ENCODE results near the gene PAPOLB.

PAPOLB gene

DNA sequence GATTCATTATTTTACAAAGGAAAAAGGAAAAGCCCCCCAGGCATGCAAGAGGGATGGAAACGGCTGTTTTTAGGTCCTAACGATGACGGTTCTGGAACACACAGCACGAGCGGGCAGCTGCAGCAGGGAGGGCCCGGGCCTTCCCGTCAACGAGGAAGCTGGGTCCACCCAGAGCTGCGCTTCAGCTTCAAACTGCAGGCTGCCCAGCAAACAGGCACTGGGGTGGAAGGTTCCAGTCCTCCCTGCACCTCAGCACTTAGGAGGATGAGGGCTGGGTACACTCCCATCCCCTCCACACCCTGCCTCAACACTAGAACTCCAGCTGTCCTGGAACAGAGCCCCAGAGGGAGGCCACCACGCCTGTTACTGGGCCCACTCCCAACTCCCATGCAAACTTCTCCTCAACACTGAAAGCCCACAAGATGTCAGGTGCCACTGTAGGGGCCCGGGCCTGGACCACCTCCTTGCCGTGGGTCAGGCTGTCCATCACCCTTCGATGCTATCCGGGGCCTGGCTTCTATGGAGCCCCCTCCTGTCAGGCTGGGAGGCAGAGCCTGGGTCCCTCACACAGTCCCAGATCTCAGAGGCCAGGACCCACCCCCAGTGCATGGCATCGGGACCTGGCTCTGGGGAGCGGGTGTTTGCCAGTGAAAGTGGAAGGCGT, 33.0 kb downstream of the PAPOLB start:
- Histone ChIP-seq H4K20me1 (no peaks in the 10 kb centered on the region), H3K4me1 (peaks cover 29% of the 10 kb centered on the region), H3K4me2 (no peak overlapping the region), H3K27me3 (no peaks in the 10 kb centered on the region), H3K36me3 (peaks cover 19% of the 10 kb centered on the region), H3K27ac (no peak overlapping the region), H3K9ac (no peak overlapping the region), H3K4me3 (no peak overlapping the region), H3K9me3 (no peaks in the 10 kb centered on the region)
- TF ChIP-seq Cebpa-rat (IDR thresholded peaks at IDR 0.05) = no peak

DNA sequence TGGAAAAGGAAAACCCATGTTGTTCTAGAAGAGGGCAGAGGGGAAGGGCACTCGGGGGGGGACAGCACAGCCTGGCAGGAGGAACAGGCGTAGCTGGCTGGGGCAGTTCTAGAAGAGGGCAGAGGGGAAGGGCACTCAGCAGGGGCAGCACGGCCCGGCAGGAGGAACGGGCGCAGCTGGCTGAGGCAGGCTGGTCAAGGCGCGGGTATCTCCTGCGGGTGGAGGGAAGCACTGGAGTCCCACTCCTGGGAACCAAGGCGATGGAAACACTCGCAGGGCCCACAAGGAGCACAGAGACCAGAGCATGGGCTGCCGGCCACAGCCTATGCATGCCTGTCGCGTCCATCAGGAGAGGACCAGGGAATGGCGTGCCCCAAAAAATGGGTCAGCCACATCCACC, 36.7 kb downstream of the PAPOLB start:
- Histone ChIP-seq H4K20me1 (no peaks in the 10 kb centered on the region), H3K4me3 (no peak overlapping the region), H3K9ac (no peak overlapping the region), H3K9me3 (no peaks in the 10 kb centered on the region), H3K36me3 (peaks cover 7% of the 10 kb centered on the region), H3K4me1 (peaks cover 61% of the 10 kb centered on the region), H3K27ac (0 out of 2 replicates have a peak overlapping the region, but pooled peaks have one; percentile 35), H3K4me2 (peak overlapping the region; percentile 37), H3K27me3 (no peaks in the 10 kb centered on the region)
- TF ChIP-seq Cebpa-rat (IDR thresholded peaks at IDR 0.05) = no peak

DNA sequence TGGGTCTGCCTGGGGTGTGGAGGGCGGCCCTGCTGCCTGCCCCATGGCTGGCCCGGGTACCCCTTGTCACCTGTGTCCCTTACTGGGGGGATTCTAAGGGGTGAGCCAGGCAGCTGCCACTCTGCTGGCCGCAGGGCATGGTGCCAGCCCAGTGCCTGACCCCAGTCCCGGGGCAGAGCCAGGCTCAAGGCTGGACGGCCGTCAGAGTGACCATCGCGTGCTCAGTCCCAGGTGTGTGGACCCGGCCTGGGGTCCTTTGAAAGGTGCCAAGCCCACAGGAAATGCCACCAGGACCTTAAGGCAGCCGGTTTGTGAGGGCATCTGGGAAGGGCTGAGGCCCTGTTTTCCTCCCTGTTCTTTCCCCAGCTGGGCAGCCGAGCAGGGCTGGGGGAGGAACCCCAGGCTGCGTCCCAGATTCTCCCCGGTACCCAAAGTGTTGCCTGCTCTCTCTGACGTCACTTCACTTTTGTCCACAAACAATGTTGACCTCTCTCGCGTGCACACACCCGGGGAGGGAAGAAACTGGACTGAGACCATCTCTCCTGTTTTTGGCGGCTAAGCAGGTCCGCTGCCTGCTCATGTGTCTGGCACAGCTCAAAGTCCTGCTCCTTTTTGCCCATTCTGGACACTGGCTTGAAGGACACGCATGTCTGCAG, 37.6 kb downstream of the PAPOLB start:
- Histone ChIP-seq H3K36me3 (peaks cover 3% of the 10 kb centered on the region), H4K20me1 (no peaks in the 10 kb centered on the region), H3K9ac (no peak overlapping the region), H3K9me3 (no peaks in the 10 kb centered on the region), H3K4me3 (no peak overlapping the region), H3K27me3 (no peaks in the 10 kb centered on the region), H3K4me2 (0 out of 2 replicates have a peak overlapping the region, but pooled peaks have one; percentile 17), H3K27ac (no peak overlapping the region), H3K4me1 (peaks cover 63% of the 10 kb centered on the region)
- TF ChIP-seq Cebpa-rat (IDR thresholded peaks at IDR 0.05) = no peak

DNA sequence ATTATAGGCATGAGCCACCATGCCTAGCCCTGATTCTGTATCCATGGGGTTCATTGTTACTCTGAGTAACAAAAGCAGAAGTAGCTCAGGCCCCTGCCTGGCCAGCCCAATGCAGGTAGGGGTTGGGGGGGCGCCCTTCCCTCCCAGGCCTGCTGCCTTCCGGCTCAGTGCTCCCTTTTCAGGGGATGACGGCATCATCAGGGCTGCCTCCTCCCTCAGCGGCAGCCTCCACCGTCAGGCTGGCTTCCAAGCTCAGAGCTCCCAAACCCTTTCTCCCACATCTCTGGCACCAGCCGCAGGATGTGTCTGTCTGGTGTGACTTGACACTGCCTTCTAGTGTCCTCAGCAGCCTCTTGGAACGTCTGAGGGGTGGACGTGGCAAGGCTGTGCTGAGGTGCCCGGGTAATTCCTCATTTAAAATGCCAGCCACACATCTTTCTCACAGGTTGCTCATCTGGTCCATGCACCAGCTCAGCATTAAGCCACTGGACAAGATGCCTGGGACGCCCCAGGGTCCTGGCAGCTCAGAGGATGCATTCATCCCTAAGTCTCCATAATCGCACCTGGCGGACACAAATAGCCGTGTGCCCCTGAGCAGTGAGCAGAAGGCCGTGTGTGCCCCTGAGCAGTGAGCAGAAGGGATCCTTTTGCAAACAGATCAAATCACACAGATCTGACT, 38.2 kb downstream of the PAPOLB start:
- H3K4me3 ChIP-seq = no peak overlapping the region
- no peak for TF ChIP-seq Cebpa-rat (IDR thresholded peaks at IDR 0.05)
- no peaks in the 10 kb centered on the region for H3K27me3 ChIP-seq
- peaks cover 70% of the 10 kb centered on the region for H3K4me1 ChIP-seq
- no peaks in the 10 kb centered on the region for H3K36me3 ChIP-seq
- no peaks in the 10 kb centered on the region for H4K20me1 ChIP-seq
- H3K27ac ChIP-seq = 0 out of 2 replicates have a peak overlapping the region, but pooled peaks have one; percentile 35
- H3K9ac ChIP-seq = no peak overlapping the region
- H3K4me2 ChIP-seq = 0 out of 2 replicates have a peak overlapping the region, but pooled peaks have one; percentile 17
- no peaks in the 10 kb centered on the region for H3K9me3 ChIP-seq

DNA sequence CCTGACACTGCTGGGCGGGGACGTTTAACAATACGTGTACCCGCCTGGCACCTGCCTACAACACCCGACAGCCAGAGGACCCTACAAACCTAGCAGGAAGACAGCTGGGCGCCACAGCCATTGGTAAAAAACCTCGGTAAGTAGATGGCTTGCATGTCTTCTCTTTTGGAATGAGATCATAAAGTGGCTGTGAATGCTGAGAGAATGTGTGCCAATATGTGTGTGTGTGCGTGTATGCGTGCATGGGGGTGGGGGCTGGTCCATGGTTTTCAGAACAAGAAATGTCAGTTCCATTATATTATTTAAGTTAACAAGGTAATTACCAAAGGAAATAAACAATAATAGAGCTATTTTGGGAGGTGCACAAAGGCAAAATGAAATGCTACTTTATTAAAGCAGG, 39.2 kb downstream of the PAPOLB start:
- Histone ChIP-seq H3K4me1 (peaks cover 79% of the 10 kb centered on the region), H3K4me3 (no peak overlapping the region), H3K9me3 (no peaks in the 10 kb centered on the region), H3K9ac (no peak overlapping the region), H3K36me3 (no peaks in the 10 kb centered on the region), H3K27ac (no peak overlapping the region), H3K4me2 (peak overlapping the region; percentile 38), H4K20me1 (no peaks in the 10 kb centered on the region), H3K27me3 (no peaks in the 10 kb centered on the region)
- TF ChIP-seq Cebpa-rat (IDR thresholded peaks at IDR 0.05) = no peak

DNA sequence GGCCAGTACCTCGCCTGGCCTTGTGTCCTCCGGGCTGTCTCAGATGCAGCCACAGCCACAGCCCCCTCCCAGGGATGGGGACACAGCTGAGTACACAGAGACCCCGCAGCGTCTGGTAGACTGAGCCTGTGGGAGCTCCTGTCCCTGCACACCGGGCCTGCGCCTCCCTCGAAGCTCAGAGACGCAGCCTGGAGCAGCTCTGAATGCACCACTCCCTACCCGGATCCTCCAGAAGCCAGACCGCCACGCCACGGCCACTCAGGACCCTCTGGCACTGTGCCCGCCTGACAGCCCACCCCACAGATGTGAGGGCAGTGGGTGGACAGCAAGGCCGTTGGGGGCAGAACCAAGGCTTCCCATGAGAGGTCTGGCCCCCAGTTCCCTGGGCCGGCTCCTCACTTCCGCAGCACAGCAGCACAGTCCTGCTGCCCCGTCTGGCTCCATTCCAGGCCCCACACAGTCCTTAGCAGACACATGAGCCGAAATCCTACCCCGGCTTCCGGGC, 40.8 kb downstream of the PAPOLB start:
- Histone ChIP-seq H3K9me3 (no peaks in the 10 kb centered on the region), H3K9ac (no peak overlapping the region), H3K27ac (peak overlapping the region; percentile 81), H3K4me2 (peak overlapping the region; percentile 97), H3K36me3 (no peaks in the 10 kb centered on the region), H3K27me3 (no peaks in the 10 kb centered on the region), H3K4me3 (no peak overlapping the region), H4K20me1 (no peaks in the 10 kb centered on the region), H3K4me1 (peaks cover 94% of the 10 kb centered on the region)
- TF ChIP-seq Cebpa-rat (IDR thresholded peaks at IDR 0.05) = no peak

DNA sequence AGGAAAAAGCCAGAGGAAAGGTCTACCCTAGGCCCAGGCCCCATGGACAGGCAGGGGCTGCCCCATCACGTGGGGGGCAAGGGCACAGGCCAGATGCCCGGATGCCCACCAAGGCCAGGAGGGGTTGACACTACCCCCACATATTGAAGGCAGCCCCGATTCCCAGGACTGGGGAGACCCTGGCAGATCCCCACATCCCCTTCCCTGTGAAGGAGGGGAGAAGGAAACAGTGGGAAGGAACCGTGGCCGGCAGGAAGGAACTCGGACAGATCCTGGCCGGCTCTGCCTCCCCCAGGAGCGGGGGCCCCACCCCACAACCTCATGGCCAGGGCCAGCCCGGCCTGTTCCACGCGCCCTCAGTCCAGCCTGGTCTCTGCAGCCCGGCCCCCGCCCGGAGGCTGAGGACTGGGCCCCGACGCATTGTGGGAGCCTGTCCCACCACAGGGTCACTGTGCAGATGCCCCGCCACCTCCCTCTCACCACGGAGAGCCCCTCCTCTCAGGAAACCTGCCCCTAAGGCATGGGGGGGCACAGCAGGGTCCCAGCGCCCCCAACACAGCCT, 41.3 kb downstream of the PAPOLB start:
- Histone ChIP-seq H3K4me3 (peak overlapping the region; percentile 50; the same call in 1 of the 2 replicates), H3K27ac (peak overlapping the region; percentile 81), H3K36me3 (no peaks in the 10 kb centered on the region), H3K9me3 (no peaks in the 10 kb centered on the region), H3K9ac (peak overlapping the region; percentile 60; the same call in 1 of the 2 replicates), H3K4me2 (peak overlapping the region; percentile 97), H4K20me1 (no peaks in the 10 kb centered on the region), H3K27me3 (no peaks in the 10 kb centered on the region), H3K4me1 (peaks cover 94% of the 10 kb centered on the region)
- TF ChIP-seq Cebpa-rat (IDR thresholded peaks at IDR 0.05) = no peak

DNA sequence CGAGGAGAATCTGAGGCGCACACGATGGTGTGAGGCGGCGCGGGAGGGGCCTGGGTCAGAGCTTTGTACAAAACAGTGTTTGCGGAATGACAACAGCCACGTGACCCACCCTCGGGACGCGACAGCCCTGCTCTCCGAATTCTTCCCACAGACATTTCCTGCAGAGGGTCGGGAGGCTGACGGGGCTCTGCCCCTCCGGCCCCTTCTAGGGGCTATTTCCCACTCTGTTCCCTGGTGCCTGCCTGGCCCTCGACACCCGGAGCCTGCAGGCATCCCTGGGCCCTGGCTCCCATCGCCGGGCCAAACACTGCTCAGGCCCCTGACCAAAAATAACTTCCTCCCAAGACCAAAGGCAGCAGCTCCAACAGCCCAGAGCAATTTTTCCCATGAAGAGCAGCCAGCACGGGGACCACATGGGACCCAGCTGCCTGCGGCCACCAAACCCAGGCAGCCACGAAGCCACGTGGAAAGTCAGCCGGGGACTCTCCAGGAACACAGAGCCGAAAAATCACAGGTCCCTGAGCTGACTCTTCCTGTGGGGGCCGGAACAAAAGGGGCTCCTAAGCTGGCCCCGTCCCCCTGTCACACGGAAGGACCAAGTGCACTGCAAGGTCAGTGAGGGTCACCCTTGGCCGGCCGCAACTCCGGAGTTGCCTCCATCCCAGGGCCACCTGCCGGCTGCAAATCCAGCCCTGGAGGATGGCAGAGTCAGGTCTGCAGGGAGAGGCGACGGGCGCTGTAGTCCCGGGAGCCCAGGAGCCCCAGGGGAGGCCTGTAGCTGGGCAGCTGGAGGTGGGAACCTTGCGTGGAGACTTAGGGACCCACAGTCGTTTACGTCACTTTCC, 42.0 kb downstream of the PAPOLB start:
- Histone ChIP-seq H3K4me2 (peak overlapping the region; percentile 97), H3K9me3 (no peaks in the 10 kb centered on the region), H3K9ac (peak overlapping the region; percentile 60), H3K36me3 (no peaks in the 10 kb centered on the region), H4K20me1 (no peaks in the 10 kb centered on the region), H3K27me3 (no peaks in the 10 kb centered on the region), H3K27ac (peak overlapping the region; percentile 81), H3K4me3 (peak overlapping the region; percentile 50), H3K4me1 (peaks cover 95% of the 10 kb centered on the region)
- TF ChIP-seq Cebpa-rat (IDR thresholded peaks at IDR 0.05) = no peak

All from BLaER1 (cell line).